GM12878 (cell line): Measurements from ENCODE around the gene POP7. TPM values are rescaled to one million over a fixed set of nuclear protein-coding genes. Genes with fewer than 3 reads are reported as not detected.

Experiments used
- ATAC-seq: fragments of 200-7000 bp; cut with Tn5 transposase; 3 replicates; pipeline ENCODE4 v1.9.1; 2020; ENCODE audit warnings: mild to moderate bottlenecking, moderate library complexity
- BruUV-seq: library from RNA; stranded (reverse); fragments of 400-500 nt; replicated peaks from 2 replicates; lab custom pipeline; 2021; lab: Mats Ljungman, UMichigan
- CTCF ChIA-PET: fragments of 300-600 bp; sonication (Branson Sonifier 250); formaldehyde crosslinking; extraction: SDS; loops from one replicate; lab custom pipeline; 2021; ENCODE audit warnings: inconsistent platforms; lab: Yijun Ruan, JAX
- POLR2A ChIA-PET: fragments of 350-600 bp; formaldehyde crosslinking; extraction: SDS; loops from one replicate; lab custom pipeline; 2021; ENCODE audit warnings: inconsistent platforms; lab: Charles Lee
- RAD21 ChIA-PET: fragments of 300-600 bp; sonication (Branson Sonifier 250); formaldehyde crosslinking; loops from one replicate; lab custom pipeline; 2023; ENCODE audit warnings: antibody characterized with exemption; ENCODE audit not compliant: unreplicated experiment; lab: Charles Lee
- SMC1A ChIA-PET: fragments of 300-600 bp; sonication (Branson Sonifier 250); formaldehyde crosslinking; loops from one replicate; lab custom pipeline; 2023; ENCODE audit not compliant: unreplicated experiment, uncharacterized antibody; lab: Charles Lee
- DNase-seq: peaks from one replicate; pipeline ENCODE4 v3.0.0-alpha.2; 2011; ENCODE audit warnings: low read depth, low spot score
- FAIRE-seq: peaks from 3 replicates; lab custom pipeline; 2011; peaks lifted over from hg19 to GRCh38; lab: Jason Lieb, UNC
- H2AFZ ChIP-seq: 2 replicates; pipeline ENCODE4 v1.6.0; 2011; ENCODE audit warnings: low read depth, low read length, control low read depth; ENCODE audit not compliant: control insufficient read depth
- H3K27ac ChIP-seq: 2 replicates; pipeline ENCODE4 v1.5.1; 2011; ENCODE audit warnings: control low read depth; ENCODE audit not compliant: control insufficient read depth, insufficient read depth
- H3K27me3 ChIP-seq, 2 experiments: replicated peaks in 1 of 2; 2 replicates each; pipeline versions ENCODE4 v1.6.0 to v1.6.1; 2011; ENCODE audit warnings: low read length in 1 of 2; ENCODE audit not compliant: control insufficient read depth in 2 of 2, insufficient read depth in 2 of 2
- H3K36me3 ChIP-seq, 2 experiments: 2 replicates each; pipeline ENCODE4 v1.5.1; 2011; ENCODE audit warnings: low read length in 1 of 2; ENCODE audit not compliant: control insufficient read depth in 2 of 2, insufficient read depth in 2 of 2
- H3K4me1 ChIP-seq: 2 replicates; pipeline ENCODE4 v1.6.1; 2011; ENCODE audit warnings: mild to moderate bottlenecking, low read length, moderate library complexity, mixed read lengths; ENCODE audit not compliant: control insufficient read depth, insufficient read depth
- H3K4me2 ChIP-seq: 2 replicates; pipeline ENCODE4 v1.6.0; 2011; ENCODE audit warnings: control low read depth; ENCODE audit not compliant: control insufficient read depth, insufficient read depth
- H3K4me3 ChIP-seq: fragments of 200-600 bp; sonication (generic); 2 replicates; pipeline ENCODE4 v1.5.1; 2016
- H3K79me2 ChIP-seq: 2 replicates; pipeline ENCODE4 v1.6.0; 2011; ENCODE audit warnings: low read length; ENCODE audit not compliant: control insufficient read depth, insufficient read depth
- H3K9ac ChIP-seq: 2 replicates; pipeline ENCODE4 v1.8.0; 2011; ENCODE audit warnings: low read length, control low read depth, mixed read lengths; ENCODE audit not compliant: control insufficient read depth, insufficient read depth
- H3K9me3 ChIP-seq: replicated peaks from 3 replicates; pipeline ENCODE4 v1.5.1; 2011; ENCODE audit warnings: mild to moderate bottlenecking, low read length; ENCODE audit not compliant: control insufficient read depth, insufficient read depth
- H4K20me1 ChIP-seq: 2 replicates; pipeline ENCODE4 v1.6.0; 2011; ENCODE audit not compliant: control insufficient read depth, insufficient read depth
- BCL3 ChIP-seq: IDR thresholded peaks from 2 replicates; pipeline ENCODE4 v1.6.1; 2011; ENCODE audit warnings: borderline replicate concordance, low read depth, mild to moderate bottlenecking, moderate library complexity, low read length; ENCODE audit not compliant: insufficient read depth, poor library complexity, severe bottlenecking
- ETV6 ChIP-seq, 2 experiments: fragments of 450-650 bp in 1 of 2; IDR thresholded peaks in 1 of 2; conservative IDR thresholded peaks in 1 of 2; 2 replicates each; pipeline ENCODE4 v1.6.1; 2014; ENCODE audit warnings: antibody characterized with exemption in 1 of 2, borderline replicate concordance in 1 of 2, low read depth in 1 of 2, mild to moderate bottlenecking in 1 of 2, moderate library complexity in 1 of 2
- FOXM1 ChIP-seq: IDR thresholded peaks from 2 replicates; pipeline ENCODE4 v1.6.1; 2012; ENCODE audit warnings: low read depth, mild to moderate bottlenecking, inconsistent platforms, low read length, moderate library complexity
- HDGF ChIP-seq: fragments of 450-650 bp; IDR thresholded peaks from 2 replicates; pipeline ENCODE4 v1.6.1; 2016; ENCODE audit warnings: antibody characterized with exemption
- MTA3 ChIP-seq: IDR thresholded peaks from 2 replicates; pipeline ENCODE4 v1.6.1; 2012; ENCODE audit warnings: low read length, inconsistent platforms, borderline replicate concordance
- PKNOX1 ChIP-seq: fragments of 450-650 bp; IDR thresholded peaks from 2 replicates; pipeline ENCODE4 v1.6.1; 2016; ENCODE audit warnings: mild to moderate bottlenecking
- SP1 ChIP-seq: IDR thresholded peaks from one replicate; pipeline ENCODE4 v1.6.1; 2011; ENCODE audit warnings: low read depth, low read length
- TARDBP ChIP-seq: IDR thresholded peaks from 2 replicates; pipeline ENCODE4 v1.6.1; 2016; ENCODE audit warnings: borderline replicate concordance
- USF2 ChIP-seq: IDR thresholded peaks from 2 replicates; pipeline ENCODE4 v1.6.1; 2011; ENCODE audit warnings: low read depth, low read length, improper control_type of control experiment, borderline replicate concordance
- YBX1 ChIP-seq: fragments of 450-650 bp; IDR thresholded peaks from 2 replicates; pipeline ENCODE4 v1.6.1; 2016; ENCODE audit warnings: antibody characterized with exemption
- WGBS: methylation state at CpG from one replicate; pipeline ENCODE4 v1.1.6; 2016; ENCODE audit warnings: low lambda C conversion rate; ENCODE audit not compliant: insufficient replicate concordance, insufficient coverage; ENCODE audit errors: missing lambda C conversion rate; 5-methylcytosine and 5-hydroxymethylcytosine counted together
- in situ Hi-C: fragments of 300-500 bp; cut with MboI; formaldehyde crosslinking; loops from 9 replicates; pipeline ENCODE4 v1.14.3; 2018; ENCODE audit warnings: mixed read lengths
- intact Hi-C: fragments of 100-400 bp; cut with micrococcal nuclease; formaldehyde crosslinking; loops from one replicate; pipeline ENCODE4 v1.14.2; 2022; ENCODE audit not compliant: unreplicated experiment
- polyA plus RNA-seq, 11 experiments: library from polyadenylated mRNA; depleted of rRNA in 4 of 11; unstranded in 6 of 11; stranded (reverse) in 5 of 11; fragments of >200 nt; fragmentation: Nextera tagmentation in 4 of 11; fragmentation: Illumina TruSeq in 1 of 11; extraction: Ambion mirVana in 4 of 11; extraction: Trizol in 1 of 11; gene quantifications; 1 replicate in 1 of 11; 2 replicates in 10 of 11; pipeline versions ENCODE4 v1.2.1 to v1.2.3, GENCODE V29; 2011 to 2016; ENCODE audit warnings: inconsistent platforms in 2 of 11, missing spikeins in 2 of 11, low read depth in 1 of 11
- total RNA-seq, 4 experiments: library from RNA; depleted of rRNA in 3 of 4; stranded (reverse); fragments of >200 nt in 3 of 4; fragmentation: Illumina TruSeq in 1 of 4; extraction: Trizol in 1 of 4; gene quantifications; 2 replicates each; pipeline versions ENCODE4 v1.2.1 to v1.2.3, GENCODE V29; 2013 to 2021

The POP7 gene
- total and polyA plus RNA-seq, 10 of the 15 experiments (the other 5 are each of a cell fraction or from before 2014, with no cell fraction given), result 12.1 to 148 (median 51.7) TPM

DNA sequence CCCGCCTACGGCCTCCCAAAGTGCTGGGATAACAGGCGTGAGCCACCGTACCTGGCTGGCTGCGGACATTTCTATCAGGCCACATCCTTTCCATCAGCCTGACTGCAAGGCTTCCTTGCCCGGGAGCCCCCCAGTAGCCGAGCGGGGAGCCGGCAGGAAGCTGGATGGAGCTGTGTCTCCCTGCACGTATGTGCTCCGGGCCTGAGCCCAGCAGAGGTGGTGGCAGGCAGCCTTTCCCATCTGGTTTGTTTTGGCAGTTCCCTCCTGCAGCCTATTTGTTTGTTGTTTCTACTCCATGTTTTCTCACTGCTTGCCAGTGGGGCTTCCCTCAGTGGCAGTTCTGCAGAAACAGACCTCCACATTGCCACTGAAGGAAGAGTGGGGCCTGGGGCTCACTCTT lies 5.4 kb downstream of the POP7 start:
- CTCF ChIA-PET, result interaction anchor here (1.3 to 1.7 kb wide), 2 partner anchors 19 to 141 kb away, joined by 4 to 6 read pairs; partner anchors contain the start of gene SLC12A9
- Histone ChIP-seq H3K4me3 (no peak overlapping the region), H2AFZ (no peak overlapping the region), H3K9ac (no peak overlapping the region), H3K27me3 (no peaks in the 10 kb centered on the region), H3K4me1 (peaks cover 8% of the 10 kb centered on the region), H3K4me2 (no peak overlapping the region), H3K36me3 (peaks cover 0 to 5% of the 10 kb centered on the region in 2 experiments; a peak in 2 of 4 replicates)
- DNase-seq, result no peak
- BruUV-seq, result no TSS peak
- POLR2A ChIA-PET, result interaction anchor here (0.5 kb wide), 1 partner anchor 118 kb away, joined by 3 read pairs; no protein-coding TSS in a partner anchor
- SMC1A ChIA-PET, result interaction anchor here (1.2 kb wide), 1 partner anchor 130 kb away, joined by 3 read pairs; no protein-coding TSS in a partner anchor
- in situ Hi-C loops, result no loop called here
- TF ChIP-seq FOXM1 (no peak), MTA3 (no peak), SP1 (no peak)
- TF ChIP-seq, all 136 proteins: peak for 0
- RAD21 ChIA-PET, result no interaction called here
- Histone ChIP-seq H3K9me3 (no peaks in the 10 kb centered on the region), H4K20me1 (no peaks in the 10 kb centered on the region), H3K79me2 (peaks cover 11% of the 10 kb centered on the region), H3K27ac (no peak overlapping the region)
- ATAC-seq (no peak), FAIRE-seq (no peak)
- intact Hi-C loops, result no loop called here
- 99% methylated on average over 11 of the region's 11 CpGs for WGBS

- CTCF ChIA-PET, result interaction anchor here (0.6 to 1.2 kb wide), 2 partner anchors 9 to 11 kb away, joined by 4 to 5 read pairs; partner anchors contain the start of gene POP7
- ATAC-seq, result no peak
- BruUV-seq, result no TSS peak
- TF ChIP-seq USF2 (no peak), BCL3 (no peak), ETV6 (conservative IDR thresholded peaks at IDR 0.05 in 1 of 2, IDR thresholded peaks at IDR 0.05 in 1 of 2; ENCODE audit: borderline replicate concordance in 1 of 2, low read depth in 1 of 2) (no peak), HDGF (no peak), PKNOX1 (no peak), TARDBP (no peak), YBX1 (no peak)
These were observed 8.8 kb downstream of the POP7 start for GRCh38 chr7:100714725-100715124.

More at GRCh38 chr7:100714725-100715124, 8.8 kb downstream of the POP7 start:
- SMC1A ChIA-PET, result interaction anchor here (0.6 kb wide), 1 partner anchor 11 kb away, joined by 3 read pairs; no protein-coding TSS in a partner anchor
- in situ Hi-C loops (no loop called here), intact Hi-C loops (no loop called here)
- FAIRE-seq (no peak), DNase-seq (no peak)
- Histone ChIP-seq H3K4me1 (no peaks in the 10 kb centered on the region), H2AFZ (no peak overlapping the region), H3K36me3 (no peaks in the 10 kb centered on the region), H4K20me1 (no peaks in the 10 kb centered on the region), H3K4me2 (no peak overlapping the region), H3K27ac (no peak overlapping the region), H3K4me3 (no peak overlapping the region), H3K9me3 (no peaks in the 10 kb centered on the region), H3K79me2 (no peaks in the 10 kb centered on the region), H3K27me3 (no peaks in the 10 kb centered on the region; a peak in 1 of 4 replicates), H3K9ac (no peak overlapping the region)
- WGBS, result 66% methylated on average over 8 of the region's 8 CpGs
- POLR2A ChIA-PET, result no interaction called here
- RAD21 ChIA-PET, result interaction anchor here (0.6 kb wide), 1 partner anchor 269 kb away, joined by 3 read pairs; no protein-coding TSS in a partner anchor
